ENCODE results near the gene FNDC3B. TPM values are rescaled to one million over a fixed set of nuclear protein-coding genes. Genes with fewer than 3 reads are reported as not detected.

FNDC3B gene
- total and polyA plus RNA-seq, 5 donors from 2014 or later, result 6.8 to 31.8 (median 11.7) TPM

DNA sequence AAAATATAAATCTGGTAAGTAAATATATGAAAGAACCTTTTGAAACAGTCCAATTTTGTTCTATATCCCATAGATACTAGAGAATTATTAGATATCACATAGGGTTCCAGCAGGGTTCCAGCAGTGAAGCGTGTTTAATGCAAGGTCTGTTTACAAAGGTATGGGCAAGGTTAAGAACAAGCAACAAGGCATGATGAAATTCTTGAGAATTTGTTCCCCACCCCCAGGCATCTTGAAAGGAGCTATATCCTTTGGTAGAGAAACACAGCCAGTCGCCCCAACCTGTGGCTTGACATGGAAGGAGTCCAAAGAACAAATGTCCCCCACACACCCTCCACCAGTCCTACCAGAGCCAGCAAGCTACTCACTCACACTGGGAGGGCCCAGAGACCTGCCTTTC is 18.6 kb upstream of the FNDC3B start:
- H3K9me3 Mint-ChIP-seq, result no peaks in the 10 kb centered on the region
- Histone ChIP-seq H3K4me3 (ENCODE audit: low read depth, low read length) (no peak overlapping the region), H3K4me1 (ENCODE audit: control insufficient read depth, insufficient read depth, low read length, poor library complexity, severe bottlenecking) (no peaks in the 10 kb centered on the region), H3K27ac (ENCODE audit: insufficient read depth, low read length, poor library complexity, severe bottlenecking) (no peak overlapping the region), H3K27me3 (ENCODE audit: control insufficient read depth, insufficient read depth, low read length) (peaks cover 4% of the 10 kb centered on the region), H3K9me3 (ENCODE audit: control insufficient read depth in 2 of 2, low read length in 2 of 2) (no peaks in the 10 kb centered on the region), H3K36me3 (ENCODE audit: control insufficient read depth, insufficient read depth, low read length) (no peaks in the 10 kb centered on the region)
- DNase-seq (no peak), ATAC-seq (ENCODE audit: low read depth in 2 of 2) (no peak)
- peaks cover 7% of the 10 kb centered on the region for H3K27me3 Mint-ChIP-seq
- H3K36me3 Mint-ChIP-seq, result peaks cover 3% of the 10 kb centered on the region
- no peaks in the 10 kb centered on the region for H3K4me1 Mint-ChIP-seq
- H3K4me3 Mint-ChIP-seq, result no peak overlapping the region
- no peak overlapping the region for H3K27ac Mint-ChIP-seq

- no peak overlapping the region for H3K4me3 Mint-ChIP-seq
- H3K27me3 Mint-ChIP-seq, result peaks cover 6% of the 10 kb centered on the region
- peaks cover 3% of the 10 kb centered on the region for H3K36me3 Mint-ChIP-seq
- no peaks in the 10 kb centered on the region for H3K9me3 Mint-ChIP-seq
- peak overlapping the region in 1 of 3 donors; percentile 10 for H3K27ac Mint-ChIP-seq
- H3K4me1 Mint-ChIP-seq, result no peaks in the 10 kb centered on the region
- Histone ChIP-seq H3K27me3 (ENCODE audit: control insufficient read depth, insufficient read depth, low read length) (peaks cover 4% of the 10 kb centered on the region), H3K9me3 (ENCODE audit: control insufficient read depth in 2 of 2, low read length in 2 of 2) (no peaks in the 10 kb centered on the region), H3K36me3 (ENCODE audit: control insufficient read depth, insufficient read depth, low read length) (no peaks in the 10 kb centered on the region), H3K4me3 (ENCODE audit: low read depth, low read length) (no peak overlapping the region), H3K27ac (ENCODE audit: insufficient read depth, low read length, poor library complexity, severe bottlenecking) (no peak overlapping the region), H3K4me1 (ENCODE audit: control insufficient read depth, insufficient read depth, low read length, poor library complexity, severe bottlenecking) (no peaks in the 10 kb centered on the region)
- DNase-seq (no peak), ATAC-seq (ENCODE audit: low read depth in 2 of 2) (no peak)
Observed at GRCh38 chr3:172021164-172021563, 18.2 kb upstream of the FNDC3B start.

DNA sequence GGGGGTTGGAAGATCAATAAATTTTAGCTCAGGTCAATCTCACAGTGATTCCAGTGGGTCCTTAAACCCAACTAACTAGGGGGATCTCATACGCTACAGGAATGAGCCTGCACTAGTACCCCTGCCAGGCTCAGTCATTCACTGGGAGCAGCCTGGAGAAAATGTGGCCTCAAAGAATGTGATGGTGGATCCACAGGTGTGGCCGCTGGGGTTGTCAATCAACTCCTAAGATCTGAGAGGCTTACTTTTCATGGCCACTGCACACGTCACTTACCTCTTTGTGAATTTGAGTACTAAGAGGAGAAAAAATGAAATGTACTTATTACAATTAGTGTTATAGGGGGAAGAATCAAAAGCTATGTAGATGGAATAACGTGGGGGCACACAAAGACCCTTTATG is 17.5 kb upstream of the FNDC3B start:
- H3K4me1 ChIP-seq (ENCODE audit: control insufficient read depth, insufficient read depth, low read length, poor library complexity, severe bottlenecking), result no peaks in the 10 kb centered on the region
- H3K36me3 ChIP-seq (ENCODE audit: control insufficient read depth, insufficient read depth, low read length), result no peaks in the 10 kb centered on the region
- H3K27me3 ChIP-seq (ENCODE audit: control insufficient read depth, insufficient read depth, low read length), result no peaks in the 10 kb centered on the region
- peaks cover 6% of the 10 kb centered on the region for H3K27me3 Mint-ChIP-seq
- no peak overlapping the region for H3K4me3 ChIP-seq (ENCODE audit: low read depth, low read length)
- peaks cover 2% of the 10 kb centered on the region for H3K36me3 Mint-ChIP-seq
- H3K27ac Mint-ChIP-seq, result peak overlapping the region in 1 of 3 donors; percentile 10
- no peak overlapping the region for H3K4me3 Mint-ChIP-seq
- no peaks in the 10 kb centered on the region for H3K9me3 Mint-ChIP-seq
- H3K9me3 ChIP-seq (ENCODE audit: control insufficient read depth in 2 of 2, low read length in 2 of 2), result no peaks in the 10 kb centered on the region
- ATAC-seq (ENCODE audit: low read depth in 2 of 2) (no peak), DNase-seq (no peak)
- no peaks in the 10 kb centered on the region for H3K4me1 Mint-ChIP-seq
- H3K27ac ChIP-seq (ENCODE audit: insufficient read depth, low read length, poor library complexity, severe bottlenecking), result no peak overlapping the region

DNA sequence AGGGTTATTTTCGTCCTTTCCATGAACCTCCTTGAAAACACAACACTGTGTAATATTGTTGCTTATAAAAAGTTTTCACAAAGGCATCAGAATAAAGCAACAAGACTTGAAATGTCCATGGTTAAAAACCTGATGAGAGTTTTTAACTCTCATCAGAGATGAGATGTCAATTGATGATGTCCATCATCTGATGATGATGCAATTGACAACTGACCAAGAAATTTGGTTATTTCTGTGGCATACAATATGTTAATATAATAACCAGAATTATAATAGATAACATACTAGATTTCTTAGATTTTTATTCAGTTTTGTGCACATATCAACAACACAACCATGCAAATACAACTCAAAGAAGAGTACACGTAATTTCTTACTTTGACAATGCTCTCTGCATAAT is 15.5 kb upstream of the FNDC3B start:
- H3K36me3 ChIP-seq (ENCODE audit: control insufficient read depth, insufficient read depth, low read length), result no peaks in the 10 kb centered on the region
- H3K9me3 Mint-ChIP-seq, result no peaks in the 10 kb centered on the region
- no peak overlapping the region for H3K27ac ChIP-seq (ENCODE audit: insufficient read depth, low read length, poor library complexity, severe bottlenecking)
- H3K9me3 ChIP-seq (ENCODE audit: control insufficient read depth in 2 of 2, low read length in 2 of 2), result no peaks in the 10 kb centered on the region
- H3K36me3 Mint-ChIP-seq, result no peaks in the 10 kb centered on the region
- ATAC-seq (ENCODE audit: low read depth in 2 of 2) (no peak), DNase-seq (no peak)
- peaks cover 9% of the 10 kb centered on the region for H3K27me3 Mint-ChIP-seq
- H3K27me3 ChIP-seq (ENCODE audit: control insufficient read depth, insufficient read depth, low read length), result no peaks in the 10 kb centered on the region
- H3K4me1 Mint-ChIP-seq, result no peaks in the 10 kb centered on the region
- no peak overlapping the region for H3K4me3 ChIP-seq (ENCODE audit: low read depth, low read length)
- no peaks in the 10 kb centered on the region for H3K4me1 ChIP-seq (ENCODE audit: control insufficient read depth, insufficient read depth, low read length, poor library complexity, severe bottlenecking)
- no peak overlapping the region for H3K27ac Mint-ChIP-seq
- no peak overlapping the region for H3K4me3 Mint-ChIP-seq

DNA sequence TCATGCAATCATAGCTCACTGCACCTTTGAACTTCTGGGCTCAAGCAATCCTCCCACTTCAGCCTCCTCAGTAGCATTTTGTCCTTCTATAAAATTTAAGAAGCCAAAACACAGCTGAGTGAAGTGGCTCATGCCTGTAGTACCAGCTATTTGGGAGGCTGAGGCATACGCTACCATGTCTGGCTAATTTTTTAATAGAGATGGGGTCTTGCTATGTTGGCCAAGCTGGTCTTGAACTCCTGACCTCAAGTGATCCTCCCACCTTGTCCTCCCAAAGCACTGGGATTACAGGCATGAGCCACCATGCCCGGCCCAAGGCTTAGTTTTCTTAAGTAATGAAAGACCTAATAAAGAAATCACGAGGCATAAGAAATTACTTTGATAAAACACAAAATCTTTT is 14.7 kb upstream of the FNDC3B start:
- Mint-ChIP-seq H3K4me3 (no peak overlapping the region), H3K27ac (no peak overlapping the region), H3K9me3 (no peaks in the 10 kb centered on the region), H3K4me1 (no peaks in the 10 kb centered on the region), H3K27me3 (peaks cover 7% of the 10 kb centered on the region), H3K36me3 (no peaks in the 10 kb centered on the region)
- H3K27ac ChIP-seq (ENCODE audit: insufficient read depth, low read length, poor library complexity, severe bottlenecking), result no peak overlapping the region
- no peak overlapping the region for H3K4me3 ChIP-seq (ENCODE audit: low read depth, low read length)
- DNase-seq (no peak), ATAC-seq (ENCODE audit: low read depth in 2 of 2) (no peak)
- no peaks in the 10 kb centered on the region for H3K9me3 ChIP-seq (ENCODE audit: control insufficient read depth in 2 of 2, low read length in 2 of 2)
- no peaks in the 10 kb centered on the region for H3K4me1 ChIP-seq (ENCODE audit: control insufficient read depth, insufficient read depth, low read length, poor library complexity, severe bottlenecking)
- H3K27me3 ChIP-seq (ENCODE audit: control insufficient read depth, insufficient read depth, low read length), result no peaks in the 10 kb centered on the region
- H3K36me3 ChIP-seq (ENCODE audit: control insufficient read depth, insufficient read depth, low read length), result no peaks in the 10 kb centered on the region

DNA sequence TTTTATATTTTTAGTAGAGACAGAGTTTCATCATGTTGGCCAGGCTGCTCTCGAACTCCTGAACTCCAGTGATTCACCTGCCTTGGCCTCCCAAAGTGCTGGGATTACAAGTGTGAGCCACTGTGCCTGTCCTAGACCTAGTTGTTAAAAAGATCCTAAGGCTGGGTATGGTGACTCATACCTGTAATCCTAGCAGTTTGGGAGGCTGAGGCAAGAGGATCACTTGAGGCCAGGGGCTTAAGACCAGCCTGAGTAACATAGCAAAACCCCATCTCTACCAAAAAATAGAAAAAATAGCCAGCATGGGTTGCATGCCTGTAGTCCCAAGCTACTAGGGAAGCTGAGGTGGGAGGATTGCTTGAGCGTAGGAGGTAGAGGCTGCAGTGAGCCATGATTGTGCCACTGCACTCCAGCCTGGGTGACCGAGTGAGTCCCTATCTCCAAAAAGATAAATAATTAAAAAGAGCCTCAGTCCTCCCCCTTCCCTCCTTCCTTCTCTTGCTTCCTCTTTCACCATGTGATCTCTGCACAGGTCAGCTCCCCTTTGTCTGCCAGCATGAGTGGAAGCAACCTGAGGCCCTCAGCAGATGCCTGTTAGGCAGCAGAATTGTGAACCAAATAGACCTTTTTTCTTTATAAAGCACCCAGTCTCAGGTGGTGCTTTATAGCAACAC is 9.8 kb upstream of the FNDC3B start:
- H3K36me3 ChIP-seq (ENCODE audit: control insufficient read depth, insufficient read depth, low read length), result no peaks in the 10 kb centered on the region
- H3K27me3 ChIP-seq (ENCODE audit: control insufficient read depth, insufficient read depth, low read length), result no peaks in the 10 kb centered on the region
- H3K4me1 ChIP-seq (ENCODE audit: control insufficient read depth, insufficient read depth, low read length, poor library complexity, severe bottlenecking), result no peaks in the 10 kb centered on the region
- no peak overlapping the region for H3K4me3 Mint-ChIP-seq
- no peak for ATAC-seq (ENCODE audit: low read depth in 2 of 2)
- no peak for DNase-seq
- H3K27ac ChIP-seq (ENCODE audit: insufficient read depth, low read length, poor library complexity, severe bottlenecking), result no peak overlapping the region
- H3K4me1 Mint-ChIP-seq, result peaks cover 0 to under 1% (median 0%) of the 10 kb centered on the region in 4 donors
- peak overlapping the region in 1 of 3 donors; percentile 34 for H3K27ac Mint-ChIP-seq
- H3K4me3 ChIP-seq (ENCODE audit: low read depth, low read length), result no peak overlapping the region
- no peaks in the 10 kb centered on the region for H3K36me3 Mint-ChIP-seq
- H3K9me3 ChIP-seq (ENCODE audit: control insufficient read depth in 2 of 2, low read length in 2 of 2), result no peaks in the 10 kb centered on the region
- peaks cover 17% of the 10 kb centered on the region for H3K27me3 Mint-ChIP-seq
- no peaks in the 10 kb centered on the region for H3K9me3 Mint-ChIP-seq

DNA sequence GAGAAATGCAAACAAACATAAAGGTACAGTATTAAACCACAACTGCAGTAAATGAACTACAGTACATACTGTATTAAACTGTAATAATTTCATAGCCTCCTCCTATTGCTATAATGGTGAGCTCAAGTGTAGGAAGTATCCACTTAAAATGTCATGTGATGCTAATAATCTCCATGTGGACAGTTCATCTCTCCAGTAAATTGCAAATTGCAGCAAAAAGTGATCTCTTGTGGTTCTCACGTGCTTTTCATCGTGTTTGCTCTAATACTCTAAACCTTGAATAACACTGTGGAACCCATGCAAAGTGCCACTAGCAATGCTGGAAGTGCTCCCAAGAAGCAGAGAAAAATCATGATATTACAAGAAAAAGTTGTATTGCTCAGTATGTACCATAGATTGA is 9.2 kb upstream of the FNDC3B start:
- Mint-ChIP-seq H3K4me3 (no peak overlapping the region), H3K27me3 (peaks cover 17% of the 10 kb centered on the region), H3K27ac (peak overlapping the region in 2 of 3 donors; percentile 34 to 70), H3K9me3 (no peaks in the 10 kb centered on the region), H3K4me1 (peaks cover 0 to 6% (median 3%) of the 10 kb centered on the region in 4 donors), H3K36me3 (no peaks in the 10 kb centered on the region)
- Histone ChIP-seq H3K4me1 (ENCODE audit: control insufficient read depth, insufficient read depth, low read length, poor library complexity, severe bottlenecking) (no peaks in the 10 kb centered on the region), H3K9me3 (ENCODE audit: control insufficient read depth in 2 of 2, low read length in 2 of 2) (no peaks in the 10 kb centered on the region), H3K27me3 (ENCODE audit: control insufficient read depth, insufficient read depth, low read length) (no peaks in the 10 kb centered on the region), H3K27ac (ENCODE audit: insufficient read depth, low read length, poor library complexity, severe bottlenecking) (no peak overlapping the region), H3K36me3 (ENCODE audit: control insufficient read depth, insufficient read depth, low read length) (no peaks in the 10 kb centered on the region), H3K4me3 (ENCODE audit: low read depth, low read length) (no peak overlapping the region)
- ATAC-seq (ENCODE audit: low read depth in 2 of 2) (no peak), DNase-seq (no peak)

GRCh38 chr3:172031996-172032395 is 7.4 kb upstream of the FNDC3B start:
- Histone ChIP-seq H3K27me3 (ENCODE audit: control insufficient read depth, insufficient read depth, low read length) (no peaks in the 10 kb centered on the region), H3K27ac (ENCODE audit: insufficient read depth, low read length, poor library complexity, severe bottlenecking) (no peak overlapping the region), H3K36me3 (ENCODE audit: control insufficient read depth, insufficient read depth, low read length) (no peaks in the 10 kb centered on the region), H3K4me1 (ENCODE audit: control insufficient read depth, insufficient read depth, low read length, poor library complexity, severe bottlenecking) (no peaks in the 10 kb centered on the region), H3K4me3 (ENCODE audit: low read depth, low read length) (no peak overlapping the region), H3K9me3 (ENCODE audit: control insufficient read depth in 2 of 2, low read length in 2 of 2) (no peaks in the 10 kb centered on the region)
- peaks cover 0 to 12% (median 5%) of the 10 kb centered on the region in 4 donors for H3K4me1 Mint-ChIP-seq
- peaks cover 17% of the 10 kb centered on the region for H3K27me3 Mint-ChIP-seq
- DNase-seq (no peak), ATAC-seq (ENCODE audit: low read depth in 2 of 2) (no peak)
- no peak overlapping the region for H3K27ac Mint-ChIP-seq
- no peaks in the 10 kb centered on the region for H3K36me3 Mint-ChIP-seq
- no peaks in the 10 kb centered on the region for H3K9me3 Mint-ChIP-seq
- H3K4me3 Mint-ChIP-seq, result no peak overlapping the region
